ENCODE measurements around the gene KRT86. TPM values are rescaled to one million over a fixed set of nuclear protein-coding genes. Genes with fewer than 3 reads are reported as not detected.

Gene KRT86
- polyA plus RNA-seq, 2 of the 4 experiments (the other 2 are of a cell fraction), result 23.5 to 378 TPM

DNA sequence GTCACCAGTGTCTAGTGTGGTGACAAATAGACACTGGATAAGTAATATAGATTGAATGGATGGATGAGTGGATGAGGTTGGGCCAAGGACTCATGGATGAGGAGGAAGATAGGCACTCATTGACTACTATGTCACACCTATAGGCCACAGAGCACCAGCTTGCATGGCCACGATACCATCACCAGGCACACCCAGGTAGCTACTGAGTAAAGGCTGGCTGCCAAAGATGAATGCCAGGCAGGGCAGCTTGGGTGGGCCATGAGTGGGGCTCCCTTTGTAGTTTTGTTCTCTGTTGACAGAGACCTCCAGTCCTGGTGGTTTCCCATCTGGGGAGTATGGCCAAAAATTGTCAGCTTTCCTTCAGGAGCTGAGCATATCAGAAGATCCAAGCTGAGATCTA is 57.9 kb downstream of the KRT86 start:
- FAIRE-seq (no peak), DNase-seq (ENCODE audit: low read depth in 1 of 2, low spot score in 1 of 2) (no peak), ATAC-seq (no peak)
- WGBS (ENCODE audit: missing lambda C conversion rate), result 94% methylated on average over 1 of the region's 1 CpG
- Histone ChIP-seq H3K9me3 (no peaks in the 10 kb centered on the region; the same call in 2 of the 3 replicates), H3K4me3 (no peak overlapping the region), H3K4me1 (peaks cover 31% of the 10 kb centered on the region), H3K27ac (0 out of 6 replicates have a peak overlapping the region, but pooled peaks of 1 of the 2 experiments have one; percentile 23), H3K4me2 (no peak overlapping the region)
- ChIA-PET CTCF (interaction anchor here (1.0 to 15.7 kb wide), 10 partner anchors 13 to 547 kb away, joined by 4 to 387 read pairs (median 10); partner anchors contain the start of gene KRT86), POLR2A (interaction anchor here (0.7 kb wide), 1 partner anchor 486 kb away, joined by 3 read pairs; no protein-coding TSS in a partner anchor)
- TF ChIP-seq HOXB5 (CRISPR knock-in tag; IDR thresholded peaks at IDR 0.05) (no peak), SMC3 (IDR thresholded peaks at IDR 0.05) (no peak), MYC (IDR thresholded peaks at IDR 0.05; ENCODE audit: borderline replicate concordance, low read length) (no peak), MAZ (IDR thresholded peaks at IDR 0.05; ENCODE audit: borderline replicate concordance, low read depth, low read length) (no peak), ESRRA (IDR thresholded peaks at IDR 0.05; ENCODE audit: borderline replicate concordance, low read length) (no peak), MAFK (IDR thresholded peaks at IDR 0.05; ENCODE audit: partially characterized antibody) (no peak), NR3C1 (IDR thresholded peaks at IDR 0.05) (no peak), HDAC2 (IDR thresholded peaks at IDR 0.05) (no peak), SREBF2 (IDR thresholded peaks at IDR 0.05) (no peak)
- TF ChIP-seq, protein P1, sequence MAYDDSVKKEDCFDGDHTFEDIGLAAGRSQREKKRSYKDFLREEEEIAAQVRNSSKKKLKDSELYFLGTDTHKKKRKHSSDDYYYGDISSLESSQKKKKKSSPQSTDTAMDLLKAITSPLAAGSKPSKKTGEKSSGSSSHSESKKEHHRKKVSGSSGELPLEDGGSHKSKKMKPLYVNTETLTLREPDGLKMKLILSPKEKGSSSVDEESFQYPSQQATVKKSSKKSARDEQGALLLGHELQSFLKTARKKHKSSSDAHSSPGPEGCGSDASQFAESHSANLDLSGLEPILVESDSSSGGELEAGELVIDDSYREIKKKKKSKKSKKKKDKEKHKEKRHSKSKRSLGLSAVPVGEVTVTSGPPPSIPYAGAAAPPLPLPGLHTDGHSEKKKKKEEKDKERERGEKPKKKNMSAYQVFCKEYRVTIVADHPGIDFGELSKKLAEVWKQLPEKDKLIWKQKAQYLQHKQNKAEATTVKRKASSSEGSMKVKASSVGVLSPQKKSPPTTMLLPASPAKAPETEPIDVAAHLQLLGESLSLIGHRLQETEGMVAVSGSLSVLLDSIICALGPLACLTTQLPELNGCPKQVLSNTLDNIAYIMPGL (CRISPR knock-in tag; IDR thresholded peaks at IDR 0.05; ENCODE audit: borderline replicate concordance), result no peak
- TF ChIP-seq, protein P2, sequence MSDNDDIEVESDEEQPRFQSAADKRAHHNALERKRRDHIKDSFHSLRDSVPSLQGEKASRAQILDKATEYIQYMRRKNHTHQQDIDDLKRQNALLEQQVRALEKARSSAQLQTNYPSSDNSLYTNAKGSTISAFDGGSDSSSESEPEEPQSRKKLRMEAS (IDR thresholded peaks at IDR 0.05), result no peak
- TF ChIP-seq, protein P3, sequence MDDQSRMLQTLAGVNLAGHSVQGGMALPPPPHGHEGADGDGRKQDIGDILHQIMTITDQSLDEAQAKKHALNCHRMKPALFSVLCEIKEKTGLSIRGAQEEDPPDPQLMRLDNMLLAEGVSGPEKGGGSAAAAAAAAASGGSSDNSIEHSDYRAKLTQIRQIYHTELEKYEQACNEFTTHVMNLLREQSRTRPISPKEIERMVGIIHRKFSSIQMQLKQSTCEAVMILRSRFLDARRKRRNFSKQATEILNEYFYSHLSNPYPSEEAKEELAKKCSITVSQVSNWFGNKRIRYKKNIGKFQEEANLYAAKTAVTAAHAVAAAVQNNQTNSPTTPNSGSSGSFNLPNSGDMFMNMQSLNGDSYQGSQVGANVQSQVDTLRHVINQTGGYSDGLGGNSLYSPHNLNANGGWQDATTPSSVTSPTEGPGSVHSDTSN (IDR thresholded peaks at IDR 0.05), result no peak

DNA sequence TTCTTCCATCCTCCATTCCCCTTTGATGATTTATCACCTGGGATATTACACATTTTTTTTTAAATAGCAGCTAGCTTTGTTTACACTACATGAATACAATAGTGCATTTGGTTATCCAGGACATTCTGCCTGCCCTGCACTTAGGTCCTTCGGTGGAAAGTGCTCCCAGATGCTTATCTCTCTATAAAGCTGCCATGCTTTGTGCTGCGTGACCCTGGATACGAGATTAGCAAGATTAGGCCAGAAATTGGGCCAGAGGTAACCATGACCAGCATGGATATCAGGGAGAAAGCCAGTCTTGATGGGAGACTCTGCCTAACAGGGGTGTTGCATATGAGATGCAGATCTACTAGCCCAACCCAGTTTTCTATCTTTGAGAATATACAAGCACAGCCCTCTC is 58.9 kb downstream of the KRT86 start:
- no peak for FAIRE-seq
- CTCF ChIA-PET, result interaction anchor here (2.3 to 15.7 kb wide), 4 partner anchors 27 to 546 kb away, joined by 6 to 387 read pairs (median 44); partner anchors contain the start of gene KRT86
- Histone ChIP-seq H3K4me1 (peaks cover 24% of the 10 kb centered on the region), H3K4me2 (no peak overlapping the region), H3K4me3 (no peak overlapping the region), H3K9me3 (no peaks in the 10 kb centered on the region; the same call in 2 of the 3 replicates), H3K27ac (no peak overlapping the region)
- WGBS (ENCODE audit: missing lambda C conversion rate), result 66% methylated on average over 3 of the region's 3 CpGs
- no peak for ATAC-seq
- TF ChIP-seq SREBF2 (IDR thresholded peaks at IDR 0.05) (no peak), ESRRA (IDR thresholded peaks at IDR 0.05; ENCODE audit: borderline replicate concordance, low read length) (no peak), TP53 (CRISPR knock-in tag; IDR thresholded peaks at IDR 0.05) (no peak), RARB (CRISPR knock-in tag; IDR thresholded peaks at IDR 0.05) (no peak), ZFP36 (IDR thresholded peaks at IDR 0.05; ENCODE audit: borderline replicate concordance, partially characterized antibody) (no peak), ZNF302 (CRISPR knock-in tag; IDR thresholded peaks at IDR 0.05) (no peak), EHMT2 (IDR thresholded peaks at IDR 0.05; ENCODE audit: low read depth) (no peak), POLR2A (IDR thresholded peaks at IDR 0.05; ENCODE audit: low read length) (no peak), HEYL (CRISPR knock-in tag; IDR thresholded peaks at IDR 0.05) (no peak), MAFK (IDR thresholded peaks at IDR 0.05; ENCODE audit: partially characterized antibody) (no peak), CHD2 (IDR thresholded peaks at IDR 0.05; ENCODE audit: low read length, partially characterized antibody) (no peak), MYC (IDR thresholded peaks at IDR 0.05; ENCODE audit: borderline replicate concordance, low read length) (no peak)
- TF ChIP-seq, protein P4, sequence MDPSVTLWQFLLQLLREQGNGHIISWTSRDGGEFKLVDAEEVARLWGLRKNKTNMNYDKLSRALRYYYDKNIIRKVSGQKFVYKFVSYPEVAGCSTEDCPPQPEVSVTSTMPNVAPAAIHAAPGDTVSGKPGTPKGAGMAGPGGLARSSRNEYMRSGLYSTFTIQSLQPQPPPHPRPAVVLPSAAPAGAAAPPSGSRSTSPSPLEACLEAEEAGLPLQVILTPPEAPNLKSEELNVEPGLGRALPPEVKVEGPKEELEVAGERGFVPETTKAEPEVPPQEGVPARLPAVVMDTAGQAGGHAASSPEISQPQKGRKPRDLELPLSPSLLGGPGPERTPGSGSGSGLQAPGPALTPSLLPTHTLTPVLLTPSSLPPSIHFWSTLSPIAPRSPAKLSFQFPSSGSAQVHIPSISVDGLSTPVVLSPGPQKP (IDR thresholded peaks at IDR 0.05; ENCODE audit: low read depth, low read length), result no peak
- TF ChIP-seq, protein P1 (CRISPR knock-in tag; IDR thresholded peaks at IDR 0.05; ENCODE audit: borderline replicate concordance), result no peak
- TF ChIP-seq, protein P5, sequence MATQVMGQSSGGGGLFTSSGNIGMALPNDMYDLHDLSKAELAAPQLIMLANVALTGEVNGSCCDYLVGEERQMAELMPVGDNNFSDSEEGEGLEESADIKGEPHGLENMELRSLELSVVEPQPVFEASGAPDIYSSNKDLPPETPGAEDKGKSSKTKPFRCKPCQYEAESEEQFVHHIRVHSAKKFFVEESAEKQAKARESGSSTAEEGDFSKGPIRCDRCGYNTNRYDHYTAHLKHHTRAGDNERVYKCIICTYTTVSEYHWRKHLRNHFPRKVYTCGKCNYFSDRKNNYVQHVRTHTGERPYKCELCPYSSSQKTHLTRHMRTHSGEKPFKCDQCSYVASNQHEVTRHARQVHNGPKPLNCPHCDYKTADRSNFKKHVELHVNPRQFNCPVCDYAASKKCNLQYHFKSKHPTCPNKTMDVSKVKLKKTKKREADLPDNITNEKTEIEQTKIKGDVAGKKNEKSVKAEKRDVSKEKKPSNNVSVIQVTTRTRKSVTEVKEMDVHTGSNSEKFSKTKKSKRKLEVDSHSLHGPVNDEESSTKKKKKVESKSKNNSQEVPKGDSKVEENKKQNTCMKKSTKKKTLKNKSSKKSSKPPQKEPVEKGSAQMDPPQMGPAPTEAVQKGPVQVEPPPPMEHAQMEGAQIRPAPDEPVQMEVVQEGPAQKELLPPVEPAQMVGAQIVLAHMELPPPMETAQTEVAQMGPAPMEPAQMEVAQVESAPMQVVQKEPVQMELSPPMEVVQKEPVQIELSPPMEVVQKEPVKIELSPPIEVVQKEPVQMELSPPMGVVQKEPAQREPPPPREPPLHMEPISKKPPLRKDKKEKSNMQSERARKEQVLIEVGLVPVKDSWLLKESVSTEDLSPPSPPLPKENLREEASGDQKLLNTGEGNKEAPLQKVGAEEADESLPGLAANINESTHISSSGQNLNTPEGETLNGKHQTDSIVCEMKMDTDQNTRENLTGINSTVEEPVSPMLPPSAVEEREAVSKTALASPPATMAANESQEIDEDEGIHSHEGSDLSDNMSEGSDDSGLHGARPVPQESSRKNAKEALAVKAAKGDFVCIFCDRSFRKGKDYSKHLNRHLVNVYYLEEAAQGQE (IDR thresholded peaks at IDR 0.05), result no peak
- POLR2A ChIA-PET, result no interaction called here
- no peak for DNase-seq (ENCODE audit: low read depth in 1 of 2, low spot score in 1 of 2)
